Measurements from ENCODE around the gene NRIP2. TPM values are rescaled to one million over a fixed set of nuclear protein-coding genes. Genes with fewer than 3 reads are reported as not detected.
"Not testable (repeated sequence)": the region's sequence is repeated elsewhere in the genome, so short reads cannot be mapped to it uniquely, and the experiment has no call there.

NRIP2 gene
- total and polyA plus RNA-seq, 2 experiments from 2014 or later, result 0.95 TPM; not detected in 1

DNA sequence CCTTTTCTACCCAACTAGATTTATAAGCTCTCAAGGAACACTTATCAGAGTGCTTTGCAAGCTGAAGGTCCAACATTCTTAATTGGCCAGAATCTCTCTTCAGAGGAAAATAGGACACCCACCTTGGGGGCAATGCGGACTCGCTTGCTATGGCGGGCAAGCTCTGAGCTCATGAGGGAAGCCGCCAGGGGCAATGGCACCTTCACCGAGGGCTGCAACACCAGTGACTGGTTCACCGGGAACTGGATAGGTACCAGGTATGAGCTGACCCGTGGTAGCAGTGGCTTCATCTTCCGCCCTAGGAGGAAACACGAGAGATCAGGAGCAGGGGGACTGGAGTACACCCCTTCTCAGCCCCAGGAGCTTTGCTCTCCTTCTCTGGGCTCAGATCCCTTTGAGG lies 29.4 kb upstream of the NRIP2 start:
- no peak overlapping the region for H3K27ac ChIP-seq
- H3K36me3 ChIP-seq (replicated peaks; ENCODE audit: insufficient read depth, low read depth), result no peaks in the 10 kb centered on the region
- no peaks in the 10 kb centered on the region for H3K9me3 ChIP-seq (ENCODE audit: low read depth)
- H2AFZ ChIP-seq, result no peak overlapping the region
- no peak overlapping the region for H3K4me3 ChIP-seq
- no peaks in the 10 kb centered on the region for H3K9me2 ChIP-seq (replicated peaks; ENCODE audit: insufficient read depth)
- no peaks in the 10 kb centered on the region for H3K4me1 ChIP-seq (ENCODE audit: insufficient read depth)
- no peaks in the 10 kb centered on the region for H3K79me2 ChIP-seq
- no peak overlapping the region for H3K4me2 ChIP-seq
- no peaks in the 10 kb centered on the region for H3K27me3 ChIP-seq
- H4K20me1 ChIP-seq (ENCODE audit: insufficient read depth, poor library complexity, severe bottlenecking), result no peaks in the 10 kb centered on the region
- TF ChIP-seq EZH2 (IDR thresholded peaks at IDR 0.05; ENCODE audit: borderline replicate concordance), result no peak
- TF ChIP-seq, protein P1, sequence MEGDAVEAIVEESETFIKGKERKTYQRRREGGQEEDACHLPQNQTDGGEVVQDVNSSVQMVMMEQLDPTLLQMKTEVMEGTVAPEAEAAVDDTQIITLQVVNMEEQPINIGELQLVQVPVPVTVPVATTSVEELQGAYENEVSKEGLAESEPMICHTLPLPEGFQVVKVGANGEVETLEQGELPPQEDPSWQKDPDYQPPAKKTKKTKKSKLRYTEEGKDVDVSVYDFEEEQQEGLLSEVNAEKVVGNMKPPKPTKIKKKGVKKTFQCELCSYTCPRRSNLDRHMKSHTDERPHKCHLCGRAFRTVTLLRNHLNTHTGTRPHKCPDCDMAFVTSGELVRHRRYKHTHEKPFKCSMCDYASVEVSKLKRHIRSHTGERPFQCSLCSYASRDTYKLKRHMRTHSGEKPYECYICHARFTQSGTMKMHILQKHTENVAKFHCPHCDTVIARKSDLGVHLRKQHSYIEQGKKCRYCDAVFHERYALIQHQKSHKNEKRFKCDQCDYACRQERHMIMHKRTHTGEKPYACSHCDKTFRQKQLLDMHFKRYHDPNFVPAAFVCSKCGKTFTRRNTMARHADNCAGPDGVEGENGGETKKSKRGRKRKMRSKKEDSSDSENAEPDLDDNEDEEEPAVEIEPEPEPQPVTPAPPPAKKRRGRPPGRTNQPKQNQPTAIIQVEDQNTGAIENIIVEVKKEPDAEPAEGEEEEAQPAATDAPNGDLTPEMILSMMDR (IDR thresholded peaks at IDR 0.05; ENCODE audit: poor library complexity), result no peak
- no peak for TF ChIP-seq EZH2phosphoT487 (IDR thresholded peaks at IDR 0.05; ENCODE audit: low read depth, severe bottlenecking, unreplicated experiment)
- WGBS (ENCODE audit: low lambda C conversion rate, missing lambda C conversion rate), result 98% methylated on average over 9 of the region's 9 CpGs
- no peak for DNase-seq (ENCODE audit: low spot score)

DNA sequence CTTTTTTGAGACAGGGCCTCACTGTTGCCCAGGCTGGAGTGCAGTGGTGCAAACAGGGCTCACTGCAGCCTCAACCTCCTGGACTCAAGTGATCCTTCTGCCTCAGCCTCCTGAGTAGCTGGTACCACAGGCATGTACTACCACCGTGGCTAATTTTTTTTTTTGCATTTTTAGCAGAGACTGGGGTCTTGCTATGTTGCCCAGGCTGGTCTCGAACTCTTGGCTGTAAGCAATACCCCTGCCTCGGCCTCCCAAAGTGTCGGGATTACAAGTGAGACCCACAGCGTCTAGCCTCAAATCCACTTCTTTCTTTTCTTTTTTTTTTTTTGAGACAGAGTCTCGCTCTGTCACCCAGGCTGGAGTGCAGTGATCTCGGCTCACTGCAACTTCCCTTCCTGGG lies 28.6 kb upstream of the NRIP2 start:
- not testable (repeated sequence) for H3K27me3 ChIP-seq; H3K27ac ChIP-seq; DNase-seq (ENCODE audit: low spot score); H3K4me1 ChIP-seq (ENCODE audit: insufficient read depth); H3K4me2 ChIP-seq; H3K9me2 ChIP-seq (replicated peaks; ENCODE audit: insufficient read depth); H3K36me3 ChIP-seq (replicated peaks; ENCODE audit: insufficient read depth, low read depth); H4K20me1 ChIP-seq (ENCODE audit: insufficient read depth, poor library complexity, severe bottlenecking); H3K4me3 ChIP-seq; H3K79me2 ChIP-seq; H3K9me3 ChIP-seq (ENCODE audit: low read depth); H2AFZ ChIP-seq
- WGBS (ENCODE audit: low lambda C conversion rate, missing lambda C conversion rate), result 96% methylated on average over 7 of the region's 7 CpGs

DNA sequence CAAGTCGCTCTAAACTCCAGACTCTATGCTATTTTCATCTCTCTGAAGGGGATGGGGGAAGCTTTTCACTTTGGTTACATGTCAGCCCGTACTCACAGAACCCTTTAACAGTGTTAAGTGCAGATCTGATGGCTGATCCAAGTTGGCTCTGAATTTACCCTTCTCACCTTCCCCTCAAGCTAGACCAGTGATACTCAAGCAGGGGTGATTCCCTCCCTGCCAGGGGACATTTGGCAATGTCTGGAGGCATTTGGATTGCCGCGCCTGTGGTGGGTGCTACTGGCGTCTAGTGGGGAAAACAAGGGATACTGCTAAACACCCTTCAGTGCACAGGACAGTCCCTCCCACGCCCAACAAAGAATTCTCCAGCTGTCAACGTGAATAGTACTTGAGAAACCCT lies 28.0 kb upstream of the NRIP2 start:
- TF ChIP-seq, protein P1 (IDR thresholded peaks at IDR 0.05; ENCODE audit: poor library complexity), result no peak
- TF ChIP-seq EZH2 (IDR thresholded peaks at IDR 0.05; ENCODE audit: borderline replicate concordance), result no peak
- TF ChIP-seq EZH2phosphoT487 (IDR thresholded peaks at IDR 0.05; ENCODE audit: low read depth, severe bottlenecking, unreplicated experiment), result no peak
- no peaks in the 10 kb centered on the region for H3K79me2 ChIP-seq
- no peaks in the 10 kb centered on the region for H3K9me2 ChIP-seq (replicated peaks; ENCODE audit: insufficient read depth)
- H3K4me1 ChIP-seq (ENCODE audit: insufficient read depth), result no peaks in the 10 kb centered on the region
- H3K4me2 ChIP-seq, result no peak overlapping the region
- no peaks in the 10 kb centered on the region for H4K20me1 ChIP-seq (ENCODE audit: insufficient read depth, poor library complexity, severe bottlenecking)
- no peaks in the 10 kb centered on the region for H3K9me3 ChIP-seq (ENCODE audit: low read depth)
- 97% methylated on average over 7 of the region's 7 CpGs for WGBS (ENCODE audit: low lambda C conversion rate, missing lambda C conversion rate)
- no peaks in the 10 kb centered on the region for H3K27me3 ChIP-seq
- H2AFZ ChIP-seq, result no peak overlapping the region
- no peak for DNase-seq (ENCODE audit: low spot score)
- no peak overlapping the region for H3K4me3 ChIP-seq
- no peaks in the 10 kb centered on the region for H3K36me3 ChIP-seq (replicated peaks; ENCODE audit: insufficient read depth, low read depth)
- H3K27ac ChIP-seq, result no peak overlapping the region

DNA sequence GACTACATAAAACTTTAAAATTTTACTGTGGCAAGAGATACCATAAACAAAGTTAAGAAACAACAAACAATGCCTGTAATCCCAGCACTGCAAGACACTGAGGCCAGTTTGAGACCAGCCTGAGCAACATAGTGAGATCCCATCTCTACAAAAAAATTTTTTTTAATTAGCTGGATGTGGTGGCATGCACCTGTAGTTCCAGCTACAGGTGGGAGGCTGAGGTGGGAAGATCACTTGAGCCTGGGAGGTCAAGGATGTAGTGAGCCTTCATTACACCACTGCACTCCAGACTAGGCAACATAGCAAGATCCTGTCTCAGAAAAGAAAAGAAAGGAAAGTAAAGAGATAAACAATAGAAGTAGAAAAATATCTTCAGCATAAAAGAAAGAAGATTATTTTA lies 25.3 kb upstream of the NRIP2 start:
- H2AFZ ChIP-seq, result no peak overlapping the region
- H3K36me3 ChIP-seq (replicated peaks; ENCODE audit: insufficient read depth, low read depth), result no peaks in the 10 kb centered on the region
- DNase-seq (ENCODE audit: low spot score), result no peak
- no peaks in the 10 kb centered on the region for H3K9me2 ChIP-seq (replicated peaks; ENCODE audit: insufficient read depth)
- H3K79me2 ChIP-seq, result no peaks in the 10 kb centered on the region
- H3K27ac ChIP-seq, result no peak overlapping the region
- no peaks in the 10 kb centered on the region for H3K9me3 ChIP-seq (ENCODE audit: low read depth)
- H3K4me3 ChIP-seq, result no peak overlapping the region
- TF ChIP-seq EZH2phosphoT487 (IDR thresholded peaks at IDR 0.05; ENCODE audit: low read depth, severe bottlenecking, unreplicated experiment) (no peak), EZH2 (IDR thresholded peaks at IDR 0.05; ENCODE audit: borderline replicate concordance) (no peak)
- TF ChIP-seq, protein P1 (IDR thresholded peaks at IDR 0.05; ENCODE audit: poor library complexity), result no peak
- no peaks in the 10 kb centered on the region for H3K4me1 ChIP-seq (ENCODE audit: insufficient read depth)
- H4K20me1 ChIP-seq (ENCODE audit: insufficient read depth, poor library complexity, severe bottlenecking), result no peaks in the 10 kb centered on the region
- no peaks in the 10 kb centered on the region for H3K27me3 ChIP-seq
- H3K4me2 ChIP-seq, result no peak overlapping the region
